H1 (cell line): Measurements from ENCODE around the gene ZNF212. TPM values are rescaled to one million over a fixed set of nuclear protein-coding genes. Genes with fewer than 3 reads are reported as not detected.

ENCODE experiments used
- CTCF ChIA-PET: fragments of 300-600 bp; sonication (Branson Sonifier 250); formaldehyde crosslinking; loops from one replicate; lab custom pipeline; 2021; ENCODE audit not compliant: partially characterized antibody; lab: Charles Lee
- POLR2A ChIA-PET: fragments of 300-600 bp; sonication (Branson Sonifier 250); formaldehyde crosslinking; loops from one replicate; lab custom pipeline; 2021; ENCODE audit warnings: inconsistent platforms; ENCODE audit not compliant: partially characterized antibody; lab: Charles Lee
- DNase-seq, 2 experiments: peaks; one replicate each; pipeline versions ENCODE4 v3.0.0 to v3.0.0-alpha.2; 2010 to 2022; ENCODE audit warnings: low spot score in 2 of 2, low read depth in 1 of 2, mixed read lengths in 1 of 2
- FAIRE-seq: peaks from 2 replicates; lab custom pipeline; 2011; peaks lifted over from hg19 to GRCh38; lab: Jason Lieb, UNC
- H2AFZ ChIP-seq: 2 replicates; pipeline ENCODE4 v1.8.1; 2012; ENCODE audit warnings: low read length, inconsistent platforms
- H2AK5ac ChIP-seq: 2 replicates; pipeline ENCODE4 v1.6.1; 2013; ENCODE audit warnings: low read depth, low read length
- H2BK120ac ChIP-seq: replicated peaks from 2 replicates; pipeline ENCODE3; 2013; ENCODE audit warnings: low read depth, low read length, inconsistent platforms
- H2BK12ac ChIP-seq: 2 replicates; pipeline ENCODE4 v1.6.1; 2013; ENCODE audit warnings: low read depth, low read length
- H2BK15ac ChIP-seq: 2 replicates; pipeline ENCODE4 v1.6.1; 2013; ENCODE audit warnings: low read length
- H2BK20ac ChIP-seq: 2 replicates; pipeline ENCODE4 v1.6.1; 2013; ENCODE audit warnings: low read length
- H2BK5ac ChIP-seq: 2 replicates; pipeline ENCODE4 v1.6.1; 2013; ENCODE audit warnings: low read depth, low read length
- H3K14ac ChIP-seq: 2 replicates; pipeline ENCODE4 v1.6.1; 2013; ENCODE audit warnings: inconsistent platforms; ENCODE audit not compliant: insufficient read length
- H3K18ac ChIP-seq: 2 replicates; pipeline ENCODE4 v1.6.1; 2013; ENCODE audit warnings: low read length; ENCODE audit errors: extremely low read depth
- H3K23ac ChIP-seq: 2 replicates; pipeline ENCODE4 v1.6.1; 2013; ENCODE audit warnings: inconsistent platforms; ENCODE audit not compliant: insufficient read length
- H3K23me2 ChIP-seq: 2 replicates; pipeline ENCODE4 v1.6.1; 2013; ENCODE audit warnings: low read depth, low read length
- H3K27ac ChIP-seq: 2 replicates; pipeline ENCODE4 v1.6.1; 2011; ENCODE audit warnings: low read depth, low read length, inconsistent platforms
- H3K27me3 ChIP-seq, 4 experiments: replicated peaks in 1 of 4; 1 replicate in 1 of 4; 2 replicates in 3 of 4; pipeline versions ENCODE4 v1.6.1 to v1.8.1; 2011 to 2013; ENCODE audit warnings: low read length in 3 of 4, mild to moderate bottlenecking in 3 of 4, inconsistent platforms in 2 of 4, mixed read lengths in 2 of 4, moderate library complexity in 1 of 4; ENCODE audit not compliant: control insufficient read depth in 3 of 4, insufficient read depth in 3 of 4; ENCODE audit errors: extremely low read depth in 1 of 4
- H3K36me3 ChIP-seq, 4 experiments: 2 replicates each; pipeline versions ENCODE4 v1.6.1 to v1.8.1; 2011 to 2013; ENCODE audit warnings: mild to moderate bottlenecking in 4 of 4, low read length in 3 of 4, moderate library complexity in 2 of 4, control low read depth in 1 of 4, inconsistent platforms in 1 of 4; ENCODE audit not compliant: insufficient read depth in 4 of 4, control insufficient read depth in 2 of 4
- H3K4ac ChIP-seq: replicated peaks from 2 replicates; pipeline ENCODE3; 2013; ENCODE audit warnings: low read length, low read depth, mixed read lengths, inconsistent platforms; ENCODE audit not compliant: insufficient read length
- H3K4me1 ChIP-seq, 4 experiments: replicated peaks in 1 of 4; 1 replicate in 1 of 4; 2 replicates in 3 of 4; pipeline versions ENCODE4 v1.6.1 to v1.8.1; 2011 to 2013; ENCODE audit warnings: low read length in 3 of 4, inconsistent platforms in 2 of 4, mixed read lengths in 1 of 4; ENCODE audit not compliant: insufficient read depth in 4 of 4, control insufficient read depth in 3 of 4
- H3K4me2 ChIP-seq, 2 experiments: 2 replicates each; pipeline versions ENCODE4 v1.6.1 to v1.8.1; 2011 to 2013; ENCODE audit warnings: low read depth in 2 of 2, low read length in 2 of 2, control low read depth in 1 of 2, inconsistent platforms in 1 of 2, mild to moderate bottlenecking in 1 of 2; ENCODE audit not compliant: insufficient read depth in 1 of 2
- H3K4me3 ChIP-seq, 4 experiments: fragments of 200-600, 300-600 bp in 1 of 4; sonication (generic), shearing (Covaris generic), sonication (Bioruptor Twin) in 1 of 4; 2 replicates each; pipeline versions ENCODE4 v1.5.1 to v1.8.1; 2011 to 2016; ENCODE audit warnings: low read length in 4 of 4, low read depth in 3 of 4, control low read depth in 2 of 4, inconsistent platforms in 2 of 4, mild to moderate bottlenecking in 2 of 4, mixed read lengths in 1 of 4, moderate library complexity in 1 of 4; ENCODE audit not compliant: insufficient read depth in 2 of 4; ENCODE audit errors: extremely low read depth in 1 of 4
- H3K56ac ChIP-seq: replicated peaks from 2 replicates; pipeline ENCODE3; 2013; ENCODE audit warnings: low read depth, mild to moderate bottlenecking, mixed read lengths, low read length, inconsistent platforms; ENCODE audit not compliant: insufficient read length
- H3K79me1 ChIP-seq: 2 replicates; pipeline ENCODE4 v1.6.1; 2013; ENCODE audit warnings: low read depth, low read length, control low read depth
- H3K79me2 ChIP-seq, 2 experiments: 2 replicates each; pipeline versions ENCODE4 v1.6.1 to v1.8.1; 2012 to 2013; ENCODE audit warnings: low read length in 2 of 2, mild to moderate bottlenecking in 2 of 2, inconsistent platforms in 1 of 2; ENCODE audit not compliant: insufficient read depth in 2 of 2, control insufficient read depth in 1 of 2
- H3K9ac ChIP-seq, 4 experiments: replicated peaks in 1 of 4; 1 replicate in 1 of 4; 2 replicates in 3 of 4; pipeline versions ENCODE4 v1.6.1 to v1.8.1; 2011 to 2013; ENCODE audit warnings: low read depth in 3 of 4, low read length in 3 of 4, control low read depth in 2 of 4, mild to moderate bottlenecking in 2 of 4, moderate library complexity in 2 of 4, inconsistent platforms in 1 of 4; ENCODE audit errors: extremely low read depth in 1 of 4
- H3K9me3 ChIP-seq, 2 experiments: 2 replicates each; pipeline versions ENCODE4 v1.6.1 to v1.8.1; 2012 to 2013; ENCODE audit warnings: mild to moderate bottlenecking in 2 of 2, moderate library complexity in 2 of 2, control low read depth in 1 of 2, inconsistent platforms in 1 of 2, low read depth in 1 of 2, low read length in 1 of 2, mixed read lengths in 1 of 2; ENCODE audit not compliant: insufficient read depth in 2 of 2
- H4K20me1 ChIP-seq, 2 experiments: replicated peaks in 1 of 2; 2 replicates each; pipeline versions ENCODE3 to v1.8.1; 2011 to 2013; ENCODE audit warnings: inconsistent platforms in 2 of 2, low read length in 2 of 2, mild to moderate bottlenecking in 1 of 2; ENCODE audit not compliant: insufficient read depth in 2 of 2, control insufficient read depth in 1 of 2
- H4K5ac ChIP-seq: 2 replicates; pipeline ENCODE4 v1.6.1; 2013; ENCODE audit warnings: low read length, low read depth, mixed read lengths, inconsistent platforms; ENCODE audit not compliant: insufficient read length
- H4K8ac ChIP-seq: 2 replicates; pipeline ENCODE4 v1.8.0; 2013; ENCODE audit warnings: mild to moderate bottlenecking, moderate library complexity, low read length, inconsistent platforms; ENCODE audit not compliant: insufficient read depth; ENCODE audit errors: extremely low read depth
- H4K91ac ChIP-seq: replicated peaks from 2 replicates; pipeline ENCODE3; 2013; ENCODE audit warnings: low read length, mixed read lengths, inconsistent platforms; ENCODE audit not compliant: insufficient read length
- CBX8 ChIP-seq: fragments of 300-800, 300-1000 bp; sonication (generic); IDR thresholded peaks from 2 replicates; pipeline ENCODE4 v1.7.1; 2016; ENCODE audit warnings: low read depth, low read length, borderline replicate concordance
- EP300 ChIP-seq, 2 experiments: IDR thresholded peaks; 1 replicate in 1 of 2; 2 replicates in 1 of 2; pipeline ENCODE4 v1.6.1; 2011 to 2012; ENCODE audit warnings: low read depth in 2 of 2, low read length in 2 of 2, mild to moderate bottlenecking in 2 of 2, borderline replicate concordance in 1 of 2, inconsistent platforms in 1 of 2, moderate library complexity in 1 of 2
- MAX ChIP-seq: IDR thresholded peaks from 2 replicates; pipeline ENCODE4 v1.6.1; 2012; ENCODE audit warnings: inconsistent platforms
- POLR2A ChIP-seq, 2 experiments: IDR thresholded peaks; 1 replicate in 1 of 2; 2 replicates in 1 of 2; pipeline ENCODE4 v1.6.1; 2011; ENCODE audit warnings: low read depth in 2 of 2, low read length in 2 of 2, mild to moderate bottlenecking in 2 of 2; ENCODE audit errors: control extremely low read depth in 1 of 2
- RFX5 ChIP-seq: IDR thresholded peaks from 2 replicates; pipeline ENCODE4 v1.6.1; 2011; ENCODE audit warnings: low read depth, low read length, improper control_type of control experiment, borderline replicate concordance
- SIN3A ChIP-seq, 2 experiments: IDR thresholded peaks in 1 of 2; conservative IDR thresholded peaks in 1 of 2; 2 replicates each; pipeline ENCODE4 v1.6.1; 2011 to 2012; ENCODE audit warnings: low read length in 2 of 2, improper control_type of control experiment in 1 of 2, low read depth in 1 of 2, mild to moderate bottlenecking in 1 of 2
- TAF7 ChIP-seq: optimal IDR thresholded peaks from 2 replicates; pipeline ENCODE3; 2011; ENCODE audit warnings: low read depth, mild to moderate bottlenecking, inconsistent platforms, low read length, moderate library complexity, borderline replicate concordance
- TBP ChIP-seq: IDR thresholded peaks from 2 replicates; pipeline ENCODE4 v1.6.1; 2011; ENCODE audit warnings: low read depth, low read length, improper control_type of control experiment
- TCF12 ChIP-seq: IDR thresholded peaks from 2 replicates; pipeline ENCODE4 v1.6.1; 2011; ENCODE audit warnings: low read depth, mild to moderate bottlenecking, low read length
- WGBS, 2 experiments: shearing (Covaris generic) in 1 of 2; methylation state at CpG; one replicate each; pipeline versions ENCODE4 v1.1.6 to v1.1.7; 2013 to 2015; ENCODE audit warnings: low lambda C conversion rate in 2 of 2, mixed read lengths in 2 of 2, inconsistent platforms in 1 of 2, low coverage in 1 of 2, missing lambda C conversion rate in 1 of 2; ENCODE audit not compliant: insufficient replicate concordance in 2 of 2, insufficient coverage in 1 of 2, insufficient read length in 1 of 2; ENCODE audit errors: extremely low coverage in 1 of 2, missing lambda C conversion rate in 1 of 2; 5-methylcytosine and 5-hydroxymethylcytosine counted together
- polyA plus RNA-seq, 7 experiments: library from polyadenylated mRNA; depleted of rRNA in 3 of 7; stranded (reverse) in 5 of 7; unstranded in 2 of 7; fragments of >200 nt in 5 of 7; fragments of 200-250 nt in 2 of 7; gene quantifications; 1 replicate in 5 of 7; 2 replicates in 1 of 7; 4 replicates in 1 of 7; pipeline versions ENCODE4 v1.2.1 to v1.2.3, GENCODE V29; 2011 to 2013; ENCODE audit warnings: missing spikeins in 2 of 7, mixed read lengths in 2 of 7
- total RNA-seq: library from RNA; stranded (reverse); fragmentation: NEBNext Ultra II Directional; extraction: Animal tissue kit (Norgen Biotek cat#: 25700); gene quantifications from 2 replicates; pipeline ENCODE4 v1.2.1, GENCODE V29; 2021

The ZNF212 gene
- total and polyA plus RNA-seq, 2 of the 8 experiments (the other 6 are each of a cell fraction or from before 2014, with no cell fraction given), result 6.7 to 19.3 TPM

DNA sequence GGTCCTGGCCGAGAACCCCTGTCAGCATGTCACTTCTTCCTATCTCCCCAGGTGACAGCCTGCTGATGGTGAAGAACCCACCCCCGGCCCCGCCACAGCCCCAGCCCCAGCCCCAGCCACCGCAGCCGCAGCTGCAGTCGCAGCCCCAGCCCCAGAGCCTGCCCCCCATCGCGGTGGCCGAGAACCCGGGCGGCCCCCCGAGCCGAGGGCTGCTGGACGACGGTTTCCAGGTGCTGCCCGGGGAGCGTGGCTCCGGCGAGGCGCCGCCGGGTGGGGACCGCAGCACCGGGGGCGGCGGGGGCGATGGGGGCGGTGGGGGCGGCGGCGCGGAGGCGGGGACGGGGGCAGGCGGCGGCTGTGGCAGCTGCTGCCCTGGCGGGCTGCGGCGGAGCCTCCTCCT lies 15.7 kb upstream of the ZNF212 start:
- Histone ChIP-seq H2BK120ac (no peak overlapping the region), H3K56ac (no peak overlapping the region), H3K18ac (no peak overlapping the region), H3K4me2 (no peak overlapping the region), H2BK5ac (no peak overlapping the region), H3K14ac (no peak overlapping the region), H3K9me3 (no peaks in the 10 kb centered on the region), H2BK12ac (no peak overlapping the region), H4K20me1 (peaks cover 0 to 10% of the 10 kb centered on the region in 2 experiments), H3K79me2 (no peaks in the 10 kb centered on the region), H3K23me2 (no peaks in the 10 kb centered on the region), H4K91ac (no peak overlapping the region), H2BK15ac (no peak overlapping the region), H3K4me3 (no peak overlapping the region), H3K27me3 (no peaks in the 10 kb centered on the region), H3K36me3 (peaks cover 0 to 31% (median 8%) of the 10 kb centered on the region in 4 experiments; a peak in 6 of 8 replicates)
- WGBS, 2 experiments, result 100% methylated on average over 1 of the region's 39 CpGs; no CpG with 5 or more reads in 1 of the 2 experiments
- FAIRE-seq, result no peak
- CTCF ChIA-PET, result interaction anchor here (0.8 to 1.0 kb wide), 4 partner anchors 14 to 99 kb away, joined by 3 to 5 read pairs (median 3); no protein-coding TSS in a partner anchor
- TF ChIP-seq SIN3A (conservative IDR thresholded peaks at IDR 0.05 in 1 of 2, IDR thresholded peaks at IDR 0.05 in 1 of 2; ENCODE audit: low read depth in 1 of 2, low read length in 2 of 2) (no peak), TCF12 (no peak), TBP (no peak), MAX (no peak), RFX5 (no peak), CBX8 (no peak), EP300 (IDR thresholded peaks at IDR 0.05; ENCODE audit: borderline replicate concordance in 1 of 2, low read depth in 2 of 2, low read length in 2 of 2) (no peak), TAF7 (no peak), POLR2A (IDR thresholded peaks at IDR 0.05; ENCODE audit: control extremely low read depth in 1 of 2, low read depth in 2 of 2, low read length in 2 of 2) (no peak)
- TF ChIP-seq, all 59 proteins: peak for 0
- H3K4me1 ChIP-seq, result no peaks in the 10 kb centered on the region; a peak in 1 of 7 replicates
- no peak overlapping the region for H4K8ac ChIP-seq
- peaks cover 2% of the 10 kb centered on the region; the same call in 1 of the 2 replicates for H3K79me1 ChIP-seq
- no peak overlapping the region for H3K23ac ChIP-seq
- H2AK5ac ChIP-seq, result no peak overlapping the region
- H2BK20ac ChIP-seq, result no peak overlapping the region
- H3K4ac ChIP-seq, result no peak overlapping the region
- no peak overlapping the region for H3K9ac ChIP-seq
- H2AFZ ChIP-seq, result no peak overlapping the region
- H4K5ac ChIP-seq, result no peak overlapping the region
- POLR2A ChIA-PET, result interaction anchor here (0.5 to 1.2 kb wide), 3 partner anchors 9 to 80 kb away, joined by 3 to 6 read pairs (median 3); no protein-coding TSS in a partner anchor
- H3K27ac ChIP-seq, result no peak overlapping the region
- DNase-seq, result no peak
